Measurements from ENCODE around the gene KCNMA1. TPM values are rescaled to one million over a fixed set of nuclear protein-coding genes. Genes with fewer than 3 reads are reported as not detected.

Gene KCNMA1
- total RNA-seq, 1 experiment from 2014 or later = 139 TPM

- DNase-seq (ENCODE audit: low read depth) = no peak
Measured at GRCh38 chr10:77286531-77287508, 350.8 kb downstream of the KCNMA1 start.

GRCh38 chr10:77285529-77286182, 352.0 kb downstream of the KCNMA1 start:
- DNase-seq (ENCODE audit: low read depth) = no peak

DNA sequence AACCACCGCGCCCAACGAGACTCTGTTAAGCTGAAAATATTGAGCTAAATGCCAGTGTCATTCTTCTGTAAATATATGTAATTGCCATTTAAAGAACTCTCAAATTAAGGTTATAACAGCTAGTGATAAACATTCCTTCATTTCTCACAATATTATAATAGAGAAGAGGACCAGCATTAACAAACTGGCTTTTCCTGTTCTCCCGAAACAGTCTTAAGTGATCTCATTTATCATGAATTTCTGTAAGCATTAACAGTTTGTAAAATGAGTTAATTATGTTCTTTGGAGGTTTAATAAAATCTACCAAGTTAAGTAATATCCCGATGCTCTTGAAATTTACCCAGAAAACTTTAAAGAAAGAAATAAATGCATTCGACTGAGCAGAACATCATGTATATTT, 352.8 kb downstream of the KCNMA1 start:
- no peak for DNase-seq (ENCODE audit: low read depth)

- no peak for DNase-seq (ENCODE audit: low read depth)
Measured at GRCh38 chr10:77283326-77283725, 354.3 kb downstream of the KCNMA1 start.

DNA sequence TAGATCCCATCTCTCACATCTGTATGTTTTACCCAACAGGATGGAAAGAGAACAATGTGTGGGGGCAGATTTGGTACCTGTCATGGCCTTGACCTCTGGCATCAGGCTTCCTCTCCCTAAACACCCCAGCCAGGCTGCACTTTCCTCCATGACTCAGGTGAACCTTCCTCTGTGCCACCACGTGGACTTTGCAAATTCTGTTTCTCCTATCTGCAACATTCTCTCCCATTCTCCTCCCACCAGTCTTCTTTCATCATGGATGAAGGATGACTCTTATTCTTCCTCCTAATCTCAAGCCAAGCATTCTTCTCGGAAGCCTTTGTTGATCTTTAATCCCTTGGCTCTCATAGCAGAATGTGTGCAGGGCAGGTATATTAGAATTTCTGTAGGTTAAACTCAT, 355.4 kb downstream of the KCNMA1 start:
- DNase-seq (ENCODE audit: low read depth) = no peak

DNA sequence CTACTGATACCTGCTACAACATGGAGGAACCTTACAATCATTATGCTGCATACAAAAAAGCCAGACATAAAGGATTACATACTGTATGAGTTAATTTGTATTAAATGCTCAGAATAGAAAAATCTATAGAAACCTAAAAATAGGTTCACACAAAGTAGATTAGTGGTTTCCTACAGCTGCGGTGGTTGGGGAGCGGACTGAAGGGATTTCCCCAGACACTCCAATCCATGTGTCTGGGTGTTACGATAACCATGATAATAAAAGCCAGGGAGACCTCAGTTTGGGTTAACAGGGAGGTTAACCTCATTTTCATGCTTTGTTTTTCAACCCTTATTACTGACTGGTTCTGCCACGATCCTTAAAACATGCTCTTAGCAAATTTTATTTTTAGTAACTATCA, 355.9 kb downstream of the KCNMA1 start:
- no peak for DNase-seq (ENCODE audit: low read depth)

GRCh38 chr10:77279207-77279606, 358.4 kb downstream of the KCNMA1 start:
- DNase-seq (ENCODE audit: low read depth) = no peak

DNA sequence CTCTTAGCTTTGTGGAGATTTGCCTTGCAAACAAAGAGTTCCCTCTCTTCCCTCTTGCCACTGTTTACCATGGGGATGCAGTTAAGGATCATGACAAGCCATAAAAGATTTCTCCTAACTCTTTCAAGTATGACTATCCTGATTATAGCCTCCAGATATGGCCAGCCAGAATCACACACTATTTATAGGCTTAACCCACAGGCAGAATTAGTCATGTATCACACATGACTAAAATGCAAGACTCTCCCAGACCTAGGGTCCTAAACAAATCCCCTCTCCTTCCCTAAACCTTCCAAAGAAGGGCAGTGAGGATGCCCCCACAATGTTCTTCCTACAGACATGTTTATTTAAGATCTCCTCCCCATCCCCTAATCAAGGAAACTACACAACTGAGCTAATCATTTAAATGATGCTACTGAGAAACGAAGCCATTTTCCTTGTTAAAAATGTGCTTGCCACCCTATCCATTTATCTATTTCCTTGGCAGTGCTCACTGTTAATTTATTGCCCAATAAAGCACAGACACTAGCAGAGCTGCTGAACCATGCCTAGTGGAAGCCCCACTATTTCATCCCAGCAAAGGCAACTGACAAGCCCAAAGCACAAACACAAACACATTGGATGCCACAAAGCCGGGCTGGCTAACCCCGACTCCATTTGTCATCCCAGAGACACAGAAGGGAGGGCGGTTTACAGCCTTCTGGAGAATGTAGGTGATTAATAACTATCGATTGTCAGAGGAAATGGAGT, 363.4 kb downstream of the KCNMA1 start:
- peak; percentile 74 for DNase-seq (ENCODE audit: low read depth)

- no peak for DNase-seq (ENCODE audit: low read depth)
Measured at GRCh38 chr10:77269163-77269562, 368.4 kb downstream of the KCNMA1 start.

- no peak for DNase-seq (ENCODE audit: low read depth)
Measured at GRCh38 chr10:77268721-77269120, 368.9 kb downstream of the KCNMA1 start.

- DNase-seq (ENCODE audit: low read depth) = peak; percentile 34
Measured at GRCh38 chr10:77267703-77268675, 369.6 kb downstream of the KCNMA1 start.

- DNase-seq (ENCODE audit: low read depth) = no peak
Measured at GRCh38 chr10:77266242-77266641, 371.4 kb downstream of the KCNMA1 start.

DNA sequence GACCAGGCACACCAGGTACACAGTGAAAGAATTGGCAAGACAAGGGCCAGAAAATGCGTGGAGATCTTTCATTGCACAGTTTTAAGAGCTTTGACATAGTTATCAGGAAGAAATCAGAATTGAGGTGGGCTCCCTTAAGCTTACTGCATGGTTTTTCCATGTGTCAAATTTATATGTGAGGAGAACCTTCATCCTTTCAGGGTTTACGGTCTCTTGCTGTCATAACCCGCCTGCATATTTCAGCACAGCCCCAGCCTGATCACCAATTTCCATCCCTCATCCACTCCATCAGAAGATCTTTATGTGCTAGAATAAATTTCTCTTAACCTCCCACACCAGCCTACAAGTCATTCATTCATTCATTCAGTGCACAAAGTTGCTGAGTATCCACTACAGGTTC, 373.1 kb downstream of the KCNMA1 start:
- no peak for DNase-seq (ENCODE audit: low read depth)

GRCh38 chr10:77264107-77264506, 373.5 kb downstream of the KCNMA1 start:
- peak; percentile 83 for DNase-seq (ENCODE audit: low read depth)

DNA sequence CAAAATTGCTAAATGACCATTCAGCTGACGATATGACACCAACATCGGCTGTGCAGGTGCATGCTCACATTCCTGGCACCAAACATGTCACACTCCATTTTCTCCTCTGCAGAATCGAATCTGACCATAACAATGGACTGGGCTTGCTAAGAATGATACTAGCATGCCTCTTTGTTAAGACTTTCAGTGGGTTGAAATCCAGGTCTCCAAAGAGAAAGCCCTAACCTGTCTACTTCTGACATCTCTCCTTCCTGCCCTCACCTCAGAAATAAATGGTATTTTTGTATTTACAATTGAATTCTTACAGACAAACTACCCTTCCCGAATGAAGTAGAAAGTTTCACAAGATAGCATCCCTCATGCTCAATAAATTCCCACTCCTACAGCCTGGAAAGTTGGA, 373.9 kb downstream of the KCNMA1 start:
- DNase-seq (ENCODE audit: low read depth) = no peak

DNA sequence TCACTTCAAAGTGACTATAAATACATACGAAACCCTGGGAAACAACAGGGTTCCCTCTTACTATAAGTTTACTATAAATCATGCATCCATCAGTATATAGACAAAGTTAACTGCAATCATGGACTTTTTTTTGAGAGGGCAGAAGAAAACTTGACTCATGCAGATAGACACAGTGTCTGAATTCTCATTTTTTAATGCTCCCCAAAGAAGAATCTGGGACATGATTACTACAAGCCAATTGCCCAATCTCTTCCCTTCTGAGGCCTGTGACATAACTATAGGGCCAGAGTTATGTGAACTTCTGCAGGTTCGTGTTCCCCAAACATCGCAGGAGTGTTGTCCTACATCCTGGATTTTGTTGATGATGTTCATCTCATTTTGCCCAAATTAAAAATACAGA, 376.5 kb downstream of the KCNMA1 start:
- no peak for DNase-seq (ENCODE audit: low read depth)

- no peak for DNase-seq (ENCODE audit: low read depth)
Measured at GRCh38 chr10:77259171-77259874, 378.3 kb downstream of the KCNMA1 start.

GRCh38 chr10:77256346-77256745, 381.3 kb downstream of the KCNMA1 start:
- DNase-seq (ENCODE audit: low read depth) = no peak

- DNase-seq (ENCODE audit: low read depth) = no peak
Measured at GRCh38 chr10:77253556-77254064, 384.0 kb downstream of the KCNMA1 start.

DNA sequence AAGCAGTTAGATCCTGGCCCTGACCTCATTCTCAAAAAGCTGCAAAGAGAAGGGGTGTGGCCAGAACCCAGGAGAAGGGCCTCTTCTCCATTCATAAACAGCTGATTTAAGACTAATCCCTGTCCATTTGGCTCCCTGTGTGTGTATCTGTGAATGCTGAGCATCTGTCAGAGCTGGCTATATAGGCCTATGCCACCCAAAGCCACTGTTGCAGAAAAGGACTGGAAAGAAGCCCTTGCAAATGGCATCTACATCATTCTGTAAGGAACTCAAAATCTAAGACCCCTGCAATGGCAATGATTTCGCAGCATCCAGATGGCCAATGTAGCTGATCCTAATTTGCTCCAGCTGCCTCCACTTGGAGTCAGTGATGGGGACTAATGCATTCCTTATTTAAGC, 384.5 kb downstream of the KCNMA1 start:
- DNase-seq (ENCODE audit: low read depth) = no peak

Measured in HT1080 (cell line).